ENCODE measurements around the gene YRDC.
A peak's percentile ranks its signal among the peaks of the same experiment; 100 is the strongest.

Gene YRDC

DNA sequence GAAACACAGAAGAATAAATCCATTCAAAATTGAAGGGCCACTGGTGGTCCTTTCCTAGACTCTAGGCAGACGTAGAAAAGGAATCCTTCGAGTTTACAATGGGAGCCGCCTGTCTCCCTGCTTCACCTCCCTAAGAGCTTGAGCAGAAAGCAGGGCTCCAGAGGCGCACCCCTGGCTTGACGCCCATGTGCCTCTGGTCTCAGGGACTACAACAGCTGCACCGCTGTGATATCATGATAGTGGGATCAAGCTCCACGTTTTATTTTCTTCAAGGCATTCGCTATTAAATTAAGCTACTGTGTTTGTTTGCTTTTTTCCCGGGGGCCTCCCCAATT is 821 bp downstream of the YRDC start:
- H3K4me1 ChIP-seq (ENCODE audit: control insufficient read depth in 5 of 5, insufficient read depth in 5 of 5, low read length in 5 of 5): peaks cover 17 to 40% (median 37%) of the 10 kb centered on the region in 5 donors
- peaks cover 12 to 47% (median 39%) of the 10 kb centered on the region in 5 donors for H3K36me3 ChIP-seq (ENCODE audit: control insufficient read depth in 5 of 5, insufficient read depth in 5 of 5, low read length in 5 of 5)
- no peaks in the 10 kb centered on the region for H3K27me3 ChIP-seq (ENCODE audit: control insufficient read depth in 5 of 5, insufficient read depth in 4 of 5, low read length in 5 of 5)
- peak overlapping the region; percentile 76 to 95 (median 83) for H3K4me3 ChIP-seq (ENCODE audit: low read depth in 1 of 5, low read length in 5 of 5)
- H3K9me3 ChIP-seq (ENCODE audit: control insufficient read depth in 5 of 5, low read length in 5 of 5): no peaks in the 10 kb centered on the region
- peak overlapping the region; percentile 84 for H3K27ac ChIP-seq (ENCODE audit: low read depth, low read length)
- H3K9ac ChIP-seq (ENCODE audit: low read length in 5 of 5): peak overlapping the region; percentile 76 to 95 (median 92)

- H3K36me3 ChIP-seq (ENCODE audit: control insufficient read depth in 5 of 5, insufficient read depth in 5 of 5, low read length in 5 of 5): peaks cover 12 to 71% (median 60%) of the 10 kb centered on the region in 5 donors
- no peak overlapping the region for H3K27ac ChIP-seq (ENCODE audit: low read depth, low read length)
- H3K9ac ChIP-seq (ENCODE audit: low read length in 5 of 5): no peak overlapping the region
Observed at GRCh38 chr1:37802439-37802838, 5.6 kb downstream of the YRDC start.

DNA sequence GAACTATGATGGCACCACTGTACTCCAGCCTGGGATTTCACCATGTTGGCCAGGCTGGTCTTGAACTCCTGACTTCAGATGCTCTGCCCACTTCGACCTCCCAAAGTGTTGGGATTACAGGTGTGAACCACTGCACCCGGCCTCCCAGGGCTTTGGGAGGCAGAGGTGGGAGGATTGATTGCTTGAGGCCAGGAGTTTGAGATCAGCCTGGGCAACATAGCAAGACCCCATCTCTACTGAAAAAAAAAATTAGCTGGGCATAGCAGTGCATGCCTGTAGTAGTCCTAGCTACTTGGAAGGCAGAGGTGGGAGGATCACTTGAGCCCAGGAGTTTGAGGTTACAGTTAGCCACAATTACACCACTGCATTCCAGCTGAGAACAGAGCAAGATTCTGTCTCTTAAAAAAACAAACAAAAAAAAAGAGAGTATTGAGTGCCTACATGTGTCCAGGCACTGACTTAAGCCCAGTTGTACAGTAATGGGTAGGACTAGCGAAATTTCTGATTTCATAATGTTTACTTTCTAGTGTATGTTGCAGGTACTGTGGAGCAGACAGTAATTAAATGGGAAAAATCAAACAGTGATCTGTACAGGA is 10.2 kb downstream of the YRDC start:
- H3K27ac ChIP-seq (ENCODE audit: low read depth, low read length): no peak overlapping the region
- peaks cover 1 to 24% (median 15%) of the 10 kb centered on the region in 5 donors for H3K4me1 ChIP-seq (ENCODE audit: control insufficient read depth in 5 of 5, insufficient read depth in 5 of 5, low read length in 5 of 5)
- no peaks in the 10 kb centered on the region for H3K9me3 ChIP-seq (ENCODE audit: control insufficient read depth in 5 of 5, low read length in 5 of 5)
- no peak overlapping the region for H3K9ac ChIP-seq (ENCODE audit: low read length in 5 of 5)
- H3K36me3 ChIP-seq (ENCODE audit: control insufficient read depth in 5 of 5, insufficient read depth in 5 of 5, low read length in 5 of 5): peaks cover 3 to 35% (median 27%) of the 10 kb centered on the region in 5 donors
- H3K4me3 ChIP-seq (ENCODE audit: low read depth in 1 of 5, low read length in 5 of 5): no peak overlapping the region
- H3K27me3 ChIP-seq (ENCODE audit: control insufficient read depth in 5 of 5, insufficient read depth in 4 of 5, low read length in 5 of 5): peaks cover 0 to 1% (median 0%) of the 10 kb centered on the region in 5 donors

More at GRCh38 chr1:37802439-37802838, 5.6 kb downstream of the YRDC start:
- peaks cover 8 to 10% (median 10%) of the 10 kb centered on the region in 5 donors for H3K4me1 ChIP-seq (ENCODE audit: control insufficient read depth in 5 of 5, insufficient read depth in 5 of 5, low read length in 5 of 5)
- H3K9me3 ChIP-seq (ENCODE audit: control insufficient read depth in 5 of 5, low read length in 5 of 5): no peaks in the 10 kb centered on the region
- no peak overlapping the region for H3K4me3 ChIP-seq (ENCODE audit: low read depth in 1 of 5, low read length in 5 of 5)
- no peaks in the 10 kb centered on the region for H3K27me3 ChIP-seq (ENCODE audit: control insufficient read depth in 5 of 5, insufficient read depth in 4 of 5, low read length in 5 of 5)

GRCh38 chr1:37795340-37796125 is 12.5 kb downstream of the YRDC start:
- H3K4me1 ChIP-seq (ENCODE audit: control insufficient read depth in 5 of 5, insufficient read depth in 5 of 5, low read length in 5 of 5): peaks cover 1 to 24% (median 15%) of the 10 kb centered on the region in 5 donors
- H3K9me3 ChIP-seq (ENCODE audit: control insufficient read depth in 5 of 5, low read length in 5 of 5): no peaks in the 10 kb centered on the region
- H3K36me3 ChIP-seq (ENCODE audit: control insufficient read depth in 5 of 5, insufficient read depth in 5 of 5, low read length in 5 of 5): peaks cover 0 to 16% (median 12%) of the 10 kb centered on the region in 5 donors
- no peak overlapping the region for H3K27ac ChIP-seq (ENCODE audit: low read depth, low read length)
- peaks cover 0 to 9% (median 4%) of the 10 kb centered on the region in 5 donors for H3K27me3 ChIP-seq (ENCODE audit: control insufficient read depth in 5 of 5, insufficient read depth in 4 of 5, low read length in 5 of 5)
- no peak overlapping the region for H3K9ac ChIP-seq (ENCODE audit: low read length in 5 of 5)
- H3K4me3 ChIP-seq (ENCODE audit: low read depth in 1 of 5, low read length in 5 of 5): peak overlapping the region in 3 of 5 donors; percentile 44 to 75 (median 69)

- peak overlapping the region in 4 of 5 donors; percentile 39 to 75 (median 56) for H3K4me3 ChIP-seq (ENCODE audit: low read depth in 1 of 5, low read length in 5 of 5)
- H3K9me3 ChIP-seq (ENCODE audit: control insufficient read depth in 5 of 5, low read length in 5 of 5): no peaks in the 10 kb centered on the region
- H3K27me3 ChIP-seq (ENCODE audit: control insufficient read depth in 5 of 5, insufficient read depth in 4 of 5, low read length in 5 of 5): peaks cover 0 to 11% (median 4%) of the 10 kb centered on the region in 5 donors
- peaks cover 0 to 7% (median 5%) of the 10 kb centered on the region in 5 donors for H3K36me3 ChIP-seq (ENCODE audit: control insufficient read depth in 5 of 5, insufficient read depth in 5 of 5, low read length in 5 of 5)
- peaks cover 1 to 24% (median 15%) of the 10 kb centered on the region in 5 donors for H3K4me1 ChIP-seq (ENCODE audit: control insufficient read depth in 5 of 5, insufficient read depth in 5 of 5, low read length in 5 of 5)
- no peak overlapping the region for H3K9ac ChIP-seq (ENCODE audit: low read length in 5 of 5)
- no peak overlapping the region for H3K27ac ChIP-seq (ENCODE audit: low read depth, low read length)
Observed at GRCh38 chr1:37794372-37795339, 13.4 kb downstream of the YRDC start.

DNA sequence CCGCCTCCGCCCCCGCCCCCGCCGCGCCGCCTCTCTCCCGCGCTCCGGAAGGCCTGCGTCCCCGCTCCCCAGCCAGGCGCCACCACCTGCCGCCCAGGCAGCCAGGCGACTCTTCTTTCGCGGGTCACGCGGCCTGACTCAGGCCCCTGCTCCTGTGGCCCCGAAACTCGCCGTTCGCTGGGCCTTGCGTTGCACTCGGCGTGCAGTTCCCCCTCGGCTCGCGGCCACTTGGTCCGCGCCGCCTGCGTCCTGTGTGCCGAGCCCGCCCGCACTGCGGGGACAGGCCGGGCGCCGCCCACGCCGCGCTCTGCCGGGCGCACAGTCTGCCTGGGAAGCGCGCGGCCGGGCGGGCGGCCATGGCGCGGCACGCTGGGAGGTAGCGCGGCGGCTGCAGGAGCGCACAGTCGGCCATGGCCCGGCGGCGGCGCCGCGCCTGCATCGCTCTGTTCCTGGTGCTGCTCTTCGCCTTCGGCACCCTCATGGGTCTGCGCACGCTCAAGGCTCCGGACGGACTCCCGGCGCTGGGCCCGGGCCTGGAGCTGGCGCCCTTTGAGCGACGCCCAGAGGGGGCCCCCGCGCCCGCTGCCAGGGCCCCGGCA is 14.1 kb downstream of the YRDC start, which contains the start of gene MANEAL:
TSS of gene MANEAL (plus strand) at position 75 of the 599 bp plus-strand sequence. CDS start at position 411, 336 bp downstream.
- Histone ChIP-seq H3K36me3 (ENCODE audit: control insufficient read depth in 5 of 5, insufficient read depth in 5 of 5, low read length in 5 of 5) (no peaks in the 10 kb centered on the region), H3K4me1 (ENCODE audit: control insufficient read depth in 5 of 5, insufficient read depth in 5 of 5, low read length in 5 of 5) (peaks cover 1 to 24% (median 15%) of the 10 kb centered on the region in 5 donors), H3K27ac (ENCODE audit: low read depth, low read length) (no peak within 1 kb of the TSS), H3K9me3 (ENCODE audit: control insufficient read depth in 5 of 5, low read length in 5 of 5) (no peaks in the 10 kb centered on the region), H3K27me3 (ENCODE audit: control insufficient read depth in 5 of 5, insufficient read depth in 4 of 5, low read length in 5 of 5) (peaks cover 3 to 11% (median 4%) of the 10 kb centered on the region in 5 donors), H3K9ac (ENCODE audit: low read length in 5 of 5) (no peak within 1 kb of the TSS), H3K4me3 (ENCODE audit: low read depth in 1 of 5, low read length in 5 of 5) (peak within 1 kb of the TSS; percentile 44 to 75 (median 69))

GRCh38 chr1:37792943-37793686 is 14.9 kb downstream of the YRDC start:
- no peak overlapping the region for H3K9ac ChIP-seq (ENCODE audit: low read length in 5 of 5)
- H3K4me1 ChIP-seq (ENCODE audit: control insufficient read depth in 5 of 5, insufficient read depth in 5 of 5, low read length in 5 of 5): peaks cover 1 to 24% (median 15%) of the 10 kb centered on the region in 5 donors
- peaks cover 4 to 14% (median 9%) of the 10 kb centered on the region in 5 donors for H3K27me3 ChIP-seq (ENCODE audit: control insufficient read depth in 5 of 5, insufficient read depth in 4 of 5, low read length in 5 of 5)
- H3K4me3 ChIP-seq (ENCODE audit: low read depth in 1 of 5, low read length in 5 of 5): peak overlapping the region in 3 of 5 donors; percentile 11 to 17 (median 17)
- no peaks in the 10 kb centered on the region for H3K9me3 ChIP-seq (ENCODE audit: control insufficient read depth in 5 of 5, low read length in 5 of 5)
- no peaks in the 10 kb centered on the region for H3K36me3 ChIP-seq (ENCODE audit: control insufficient read depth in 5 of 5, insufficient read depth in 5 of 5, low read length in 5 of 5)
- no peak overlapping the region for H3K27ac ChIP-seq (ENCODE audit: low read depth, low read length)

GRCh38 chr1:37782491-37782890 is 25.5 kb downstream of the YRDC start:
- Histone ChIP-seq H3K27me3 (ENCODE audit: control insufficient read depth in 5 of 5, insufficient read depth in 4 of 5, low read length in 5 of 5) (peaks cover 6 to 16% (median 6%) of the 10 kb centered on the region in 5 donors), H3K27ac (ENCODE audit: low read depth, low read length) (no peak overlapping the region), H3K36me3 (ENCODE audit: control insufficient read depth in 5 of 5, insufficient read depth in 5 of 5, low read length in 5 of 5) (no peaks in the 10 kb centered on the region), H3K9ac (ENCODE audit: low read length in 5 of 5) (no peak overlapping the region), H3K4me3 (ENCODE audit: low read depth in 1 of 5, low read length in 5 of 5) (no peak overlapping the region), H3K9me3 (ENCODE audit: control insufficient read depth in 5 of 5, low read length in 5 of 5) (no peaks in the 10 kb centered on the region), H3K4me1 (ENCODE audit: control insufficient read depth in 5 of 5, insufficient read depth in 5 of 5, low read length in 5 of 5) (no peaks in the 10 kb centered on the region)

DNA sequence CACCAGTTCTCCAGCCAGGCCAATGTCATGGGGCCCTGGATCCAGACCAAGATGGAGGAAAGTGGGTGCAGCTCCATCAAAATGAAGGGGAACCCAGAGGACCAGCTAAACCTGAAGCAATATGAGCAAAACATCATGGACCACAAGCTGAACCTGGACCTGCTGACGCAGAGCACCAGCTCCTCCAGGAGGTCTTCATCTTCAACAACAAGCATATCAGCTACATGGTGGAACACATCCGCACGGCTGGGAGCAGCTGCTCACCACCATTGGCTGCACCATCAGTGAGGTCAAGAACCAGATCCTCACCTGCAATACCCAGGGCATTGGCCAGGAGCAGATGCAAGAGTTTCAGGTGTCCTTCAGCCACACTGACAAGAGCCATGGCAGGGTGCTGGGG is 29.4 kb downstream of the YRDC start:
- Histone ChIP-seq H3K36me3 (ENCODE audit: control insufficient read depth in 5 of 5, insufficient read depth in 5 of 5, low read length in 5 of 5) (no peaks in the 10 kb centered on the region), H3K27me3 (ENCODE audit: control insufficient read depth in 5 of 5, insufficient read depth in 4 of 5, low read length in 5 of 5) (peaks cover 0 to 18% (median 6%) of the 10 kb centered on the region in 5 donors), H3K9me3 (ENCODE audit: control insufficient read depth in 5 of 5, low read length in 5 of 5) (peaks cover 0 to 1% (median 0%) of the 10 kb centered on the region in 5 donors), H3K9ac (ENCODE audit: low read length in 5 of 5) (no peak overlapping the region), H3K4me3 (ENCODE audit: low read depth in 1 of 5, low read length in 5 of 5) (no peak overlapping the region), H3K27ac (ENCODE audit: low read depth, low read length) (no peak overlapping the region), H3K4me1 (ENCODE audit: control insufficient read depth in 5 of 5, insufficient read depth in 5 of 5, low read length in 5 of 5) (no peaks in the 10 kb centered on the region)
